ENCODE data around the gene SGK2. TPM values are rescaled to one million over a fixed set of nuclear protein-coding genes. Genes with fewer than 3 reads are reported as not detected.
A peak's percentile ranks its signal among the peaks of the same experiment; 100 is the strongest.

The SGK2 gene
- total and polyA plus RNA-seq, 2 of the 13 experiments (the other 11 are each of a cell fraction or from before 2014, with no cell fraction given) = 6.2 to 29.4 TPM

- TF ChIP-seq IRF9 (CRISPR knock-in tag; IDR thresholded peaks at IDR 0.05; ENCODE audit: borderline replicate concordance) (peak; percentile 79; the same call in 1 of the 2 replicates), ISX (CRISPR knock-in tag; conservative IDR thresholded peaks at IDR 0.05) (no peak), TERF1 (CRISPR knock-in tag; IDR thresholded peaks at IDR 0.05) (no peak), KMT2A (CRISPR knock-in tag; IDR thresholded peaks at IDR 0.05) (no peak; the same call in 1 of the 2 replicates), DNMT3B (CRISPR knock-in tag; conservative IDR thresholded peaks at IDR 0.05) (peak; percentile 26; the same call in 1 of the 2 replicates), ZMYM4 (CRISPR knock-in tag; IDR thresholded peaks at IDR 0.05) (peak; percentile 85), FOSL1 (CRISPR knock-in tag; IDR thresholded peaks at IDR 0.05; ENCODE audit: borderline replicate concordance) (no peak; the same call in 1 of the 2 replicates), ZNF768 (CRISPR knock-in tag; IDR thresholded peaks at IDR 0.05) (no peak; the same call in 1 of the 2 replicates), KAT7 (CRISPR knock-in tag; IDR thresholded peaks at IDR 0.05; ENCODE audit: borderline replicate concordance) (peak; percentile 94; the same call in 1 of the 2 replicates), SSRP1 (CRISPR knock-in tag; IDR thresholded peaks at IDR 0.05) (peak; percentile 21; the same call in 1 of the 2 replicates), SOX13 (IDR thresholded peaks at IDR 0.05) (no peak; the same call in 1 of the 2 replicates), SOX13 (CRISPR knock-in tag; conservative IDR thresholded peaks at IDR 0.05 in 1 of 2, IDR thresholded peaks at IDR 0.05 in 1 of 2) (peak in 1 of 2 experiments; percentile 43; a peak in 1 of 4 replicates), RBM22 (optimal IDR thresholded peaks at IDR 0.05; ENCODE audit: low read length) (peak; percentile 46), CEBPG (CRISPR knock-in tag; IDR thresholded peaks at IDR 0.05) (0 out of 2 replicates have a peak, but pooled peaks have one; percentile 3), ZNF562 (CRISPR knock-in tag; IDR thresholded peaks at IDR 0.05; ENCODE audit: borderline replicate concordance) (no peak), KLF11 (CRISPR knock-in tag; IDR thresholded peaks at IDR 0.05) (no peak), AKAP8 (CRISPR knock-in tag; IDR thresholded peaks at IDR 0.05) (no peak; the same call in 1 of the 2 replicates), ZNF891 (CRISPR knock-in tag; IDR thresholded peaks at IDR 0.05) (peak; percentile 92; the same call in 1 of the 2 replicates), ZC3H4 (CRISPR knock-in tag; IDR thresholded peaks at IDR 0.05; ENCODE audit: borderline replicate concordance) (peak; percentile 63), NCOR1 (IDR thresholded peaks at IDR 0.05; ENCODE audit: borderline replicate concordance, low read length) (peak; percentile 72; the same call in 1 of the 2 replicates), SNRNP70 (IDR thresholded peaks at IDR 0.05; ENCODE audit: low read depth, low read length) (no peak), MLXIP (CRISPR knock-in tag; IDR thresholded peaks at IDR 0.05; ENCODE audit: borderline replicate concordance) (no peak), U2AF2 (IDR thresholded peaks at IDR 0.05; ENCODE audit: low read depth, low read length) (no peak), HNRNPL (IDR thresholded peaks at IDR 0.05; ENCODE audit: low read depth, low read length) (0 out of 2 replicates have a peak, but pooled peaks have one; percentile 72), ZNF326 (CRISPR knock-in tag; IDR thresholded peaks at IDR 0.05; ENCODE audit: borderline replicate concordance) (no peak), RELA (CRISPR knock-in tag; IDR thresholded peaks at IDR 0.05) (peak; percentile 14; the same call in 1 of the 2 replicates), RAD21 (CRISPR knock-in tag; IDR thresholded peaks at IDR 0.05) (peak; percentile 23; the same call in 1 of the 2 replicates)
These were observed at the start of gene SGK2 (continued) for GRCh38 chr20:43558412-43559146.

Measured in HepG2 (cell line).